ENCODE results near the gene COX6B1. TPM values are rescaled to one million over a fixed set of nuclear protein-coding genes. Genes with fewer than 3 reads are reported as not detected.

The COX6B1 gene
- polyA plus RNA-seq, 1 donor from 2014 or later = 1,013 TPM

DNA sequence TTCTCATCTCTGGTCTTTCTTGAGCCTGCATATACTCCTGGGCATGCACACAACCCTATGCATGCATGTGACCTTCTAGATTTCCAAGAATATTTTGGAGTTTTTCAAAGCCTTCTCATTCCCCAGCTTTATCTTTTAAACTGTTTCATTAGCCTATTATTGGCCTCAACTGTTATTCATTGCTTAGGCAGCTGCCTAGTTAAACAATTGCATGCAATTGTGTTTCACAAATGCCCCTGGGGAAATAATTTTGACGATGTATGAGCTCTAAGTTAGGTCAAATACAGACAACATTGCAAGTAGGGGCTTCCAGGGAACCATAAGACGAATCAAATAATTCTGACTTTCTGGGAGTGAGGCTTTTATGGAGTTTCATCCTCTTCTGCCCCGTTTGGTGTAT lies 15.9 kb downstream of the COX6B1 start:
- Histone ChIP-seq H3K9me3 (ENCODE audit: low read length) (no peaks in the 10 kb centered on the region), H2AFZ (ENCODE audit: low read depth, low read length) (no peak overlapping the region), H3K4me3 (ENCODE audit: low read length) (no peak overlapping the region), H4K20me1 (ENCODE audit: insufficient read depth) (no peaks in the 10 kb centered on the region), H3K27ac (ENCODE audit: low read length) (no peak overlapping the region), H3K36me3 (ENCODE audit: insufficient read depth, low read length) (no peaks in the 10 kb centered on the region), H3F3A (ENCODE audit: insufficient read depth, low read length, poor library complexity, severe bottlenecking) (no peaks in the 10 kb centered on the region), H3K79me2 (replicated peaks; ENCODE audit: insufficient read depth, low read length) (no peaks in the 10 kb centered on the region), H3K27me3 (ENCODE audit: insufficient read depth, low read depth, low read length) (no peaks in the 10 kb centered on the region), H3K4me2 (ENCODE audit: low read length) (no peak overlapping the region), H3K9me2 (ENCODE audit: insufficient read depth, low read length) (no peaks in the 10 kb centered on the region), H3K9ac (ENCODE audit: low read length) (no peak overlapping the region)
- TF ChIP-seq EZH2 (IDR thresholded peaks at IDR 0.05; ENCODE audit: borderline replicate concordance, insufficient read depth, low read length, poor library complexity, severe bottlenecking) = no peak
- TF ChIP-seq, protein P1, sequence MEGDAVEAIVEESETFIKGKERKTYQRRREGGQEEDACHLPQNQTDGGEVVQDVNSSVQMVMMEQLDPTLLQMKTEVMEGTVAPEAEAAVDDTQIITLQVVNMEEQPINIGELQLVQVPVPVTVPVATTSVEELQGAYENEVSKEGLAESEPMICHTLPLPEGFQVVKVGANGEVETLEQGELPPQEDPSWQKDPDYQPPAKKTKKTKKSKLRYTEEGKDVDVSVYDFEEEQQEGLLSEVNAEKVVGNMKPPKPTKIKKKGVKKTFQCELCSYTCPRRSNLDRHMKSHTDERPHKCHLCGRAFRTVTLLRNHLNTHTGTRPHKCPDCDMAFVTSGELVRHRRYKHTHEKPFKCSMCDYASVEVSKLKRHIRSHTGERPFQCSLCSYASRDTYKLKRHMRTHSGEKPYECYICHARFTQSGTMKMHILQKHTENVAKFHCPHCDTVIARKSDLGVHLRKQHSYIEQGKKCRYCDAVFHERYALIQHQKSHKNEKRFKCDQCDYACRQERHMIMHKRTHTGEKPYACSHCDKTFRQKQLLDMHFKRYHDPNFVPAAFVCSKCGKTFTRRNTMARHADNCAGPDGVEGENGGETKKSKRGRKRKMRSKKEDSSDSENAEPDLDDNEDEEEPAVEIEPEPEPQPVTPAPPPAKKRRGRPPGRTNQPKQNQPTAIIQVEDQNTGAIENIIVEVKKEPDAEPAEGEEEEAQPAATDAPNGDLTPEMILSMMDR (IDR thresholded peaks at IDR 0.05; ENCODE audit: poor library complexity, severe bottlenecking) = no peak
- TF ChIP-seq EP300 (conservative IDR thresholded peaks at IDR 0.05; ENCODE audit: poor library complexity, severe bottlenecking) = no peak
- no peak for TF ChIP-seq POLR2AphosphoS5 (IDR thresholded peaks at IDR 0.05)
- no peak for TF ChIP-seq RAD21 (conservative IDR thresholded peaks at IDR 0.05)
- TF ChIP-seq TAF1 (IDR thresholded peaks at IDR 0.05; ENCODE audit: low read depth) = no peak
- no peak for TF ChIP-seq MXI1 (conservative IDR thresholded peaks at IDR 0.05; ENCODE audit: poor library complexity, severe bottlenecking)
- TF ChIP-seq, protein P2, sequence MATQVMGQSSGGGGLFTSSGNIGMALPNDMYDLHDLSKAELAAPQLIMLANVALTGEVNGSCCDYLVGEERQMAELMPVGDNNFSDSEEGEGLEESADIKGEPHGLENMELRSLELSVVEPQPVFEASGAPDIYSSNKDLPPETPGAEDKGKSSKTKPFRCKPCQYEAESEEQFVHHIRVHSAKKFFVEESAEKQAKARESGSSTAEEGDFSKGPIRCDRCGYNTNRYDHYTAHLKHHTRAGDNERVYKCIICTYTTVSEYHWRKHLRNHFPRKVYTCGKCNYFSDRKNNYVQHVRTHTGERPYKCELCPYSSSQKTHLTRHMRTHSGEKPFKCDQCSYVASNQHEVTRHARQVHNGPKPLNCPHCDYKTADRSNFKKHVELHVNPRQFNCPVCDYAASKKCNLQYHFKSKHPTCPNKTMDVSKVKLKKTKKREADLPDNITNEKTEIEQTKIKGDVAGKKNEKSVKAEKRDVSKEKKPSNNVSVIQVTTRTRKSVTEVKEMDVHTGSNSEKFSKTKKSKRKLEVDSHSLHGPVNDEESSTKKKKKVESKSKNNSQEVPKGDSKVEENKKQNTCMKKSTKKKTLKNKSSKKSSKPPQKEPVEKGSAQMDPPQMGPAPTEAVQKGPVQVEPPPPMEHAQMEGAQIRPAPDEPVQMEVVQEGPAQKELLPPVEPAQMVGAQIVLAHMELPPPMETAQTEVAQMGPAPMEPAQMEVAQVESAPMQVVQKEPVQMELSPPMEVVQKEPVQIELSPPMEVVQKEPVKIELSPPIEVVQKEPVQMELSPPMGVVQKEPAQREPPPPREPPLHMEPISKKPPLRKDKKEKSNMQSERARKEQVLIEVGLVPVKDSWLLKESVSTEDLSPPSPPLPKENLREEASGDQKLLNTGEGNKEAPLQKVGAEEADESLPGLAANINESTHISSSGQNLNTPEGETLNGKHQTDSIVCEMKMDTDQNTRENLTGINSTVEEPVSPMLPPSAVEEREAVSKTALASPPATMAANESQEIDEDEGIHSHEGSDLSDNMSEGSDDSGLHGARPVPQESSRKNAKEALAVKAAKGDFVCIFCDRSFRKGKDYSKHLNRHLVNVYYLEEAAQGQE (IDR thresholded peaks at IDR 0.05; ENCODE audit: borderline replicate concordance) = no peak
- TF ChIP-seq SMC3 (conservative IDR thresholded peaks at IDR 0.05; ENCODE audit: poor library complexity) = no peak

DNA sequence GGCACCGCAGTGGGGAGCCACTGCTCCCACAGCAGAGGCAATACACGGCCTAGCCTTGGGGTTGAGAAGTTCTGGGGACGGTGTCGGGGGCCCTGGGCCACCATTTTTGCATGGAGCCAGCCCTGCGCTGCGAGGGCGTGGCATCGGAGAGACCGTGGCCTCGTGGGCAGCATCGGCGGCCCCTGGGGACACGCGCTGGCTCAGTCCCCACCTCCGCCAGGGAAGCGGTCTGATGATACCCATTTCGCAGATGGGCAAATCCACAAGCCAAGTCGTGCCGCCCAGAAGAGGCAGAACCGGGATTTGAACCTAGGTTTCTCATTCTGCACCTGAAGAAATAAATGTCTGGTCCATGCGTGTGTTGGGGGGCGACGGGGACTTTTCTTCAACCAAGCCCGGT lies 17.0 kb downstream of the COX6B1 start:
- no peak overlapping the region for H3K4me2 ChIP-seq (ENCODE audit: low read length)
- no peak for TF ChIP-seq TAF1 (IDR thresholded peaks at IDR 0.05; ENCODE audit: low read depth)
- no peak for TF ChIP-seq SMC3 (conservative IDR thresholded peaks at IDR 0.05; ENCODE audit: poor library complexity)
- TF ChIP-seq MXI1 (conservative IDR thresholded peaks at IDR 0.05; ENCODE audit: poor library complexity, severe bottlenecking) = no peak
- TF ChIP-seq, protein P2 (IDR thresholded peaks at IDR 0.05; ENCODE audit: borderline replicate concordance) = no peak
- TF ChIP-seq EZH2 (IDR thresholded peaks at IDR 0.05; ENCODE audit: borderline replicate concordance, insufficient read depth, low read length, poor library complexity, severe bottlenecking) = no peak
- no peak for TF ChIP-seq EP300 (conservative IDR thresholded peaks at IDR 0.05; ENCODE audit: poor library complexity, severe bottlenecking)
- TF ChIP-seq, protein P1 (IDR thresholded peaks at IDR 0.05; ENCODE audit: poor library complexity, severe bottlenecking) = no peak
- TF ChIP-seq POLR2AphosphoS5 (IDR thresholded peaks at IDR 0.05) = no peak
- TF ChIP-seq RAD21 (conservative IDR thresholded peaks at IDR 0.05) = no peak
- no peaks in the 10 kb centered on the region for H3K9me3 ChIP-seq (ENCODE audit: low read length)
- H3F3A ChIP-seq (ENCODE audit: insufficient read depth, low read length, poor library complexity, severe bottlenecking) = no peaks in the 10 kb centered on the region
- no peaks in the 10 kb centered on the region for H3K36me3 ChIP-seq (ENCODE audit: insufficient read depth, low read length)
- no peaks in the 10 kb centered on the region for H4K20me1 ChIP-seq (ENCODE audit: insufficient read depth)
- H3K27ac ChIP-seq (ENCODE audit: low read length) = no peak overlapping the region
- no peak overlapping the region for H3K4me3 ChIP-seq (ENCODE audit: low read length)
- H3K79me2 ChIP-seq (replicated peaks; ENCODE audit: insufficient read depth, low read length) = no peaks in the 10 kb centered on the region
- no peak overlapping the region for H3K9ac ChIP-seq (ENCODE audit: low read length)
- H2AFZ ChIP-seq (ENCODE audit: low read depth, low read length) = no peak overlapping the region
- H3K27me3 ChIP-seq (ENCODE audit: insufficient read depth, low read depth, low read length) = no peaks in the 10 kb centered on the region
- no peaks in the 10 kb centered on the region for H3K9me2 ChIP-seq (ENCODE audit: insufficient read depth, low read length)
